WERI-Rb-1 (cell line): ENCODE data around the gene TREX2.

ENCODE experiments used
- DNase-seq: peaks from one replicate; pipeline ENCODE4 v3.0.0-alpha.2; 2020
- H3K27ac ChIP-seq: fragments of 250-450 bp; sonication (Bioruptor Pico); 2 replicates; pipeline ENCODE4 v1.5.1; 2020; ENCODE audit warnings: mild to moderate bottlenecking, moderate library complexity
- H3K27me3 ChIP-seq: fragments of 250-450 bp; sonication (Bioruptor Pico); 2 replicates; pipeline ENCODE4 v1.5.1; 2021; ENCODE audit warnings: mild to moderate bottlenecking, low read depth, moderate library complexity; ENCODE audit not compliant: insufficient read depth, severe bottlenecking
- H3K36me3 ChIP-seq: fragments of 250-450 bp; sonication (Bioruptor Pico); 2 replicates; pipeline ENCODE4 v1.5.1; 2020; ENCODE audit warnings: mild to moderate bottlenecking, moderate library complexity
- H3K4me3 ChIP-seq: 2 replicates; pipeline ENCODE4 v1.5.1; 2011; ENCODE audit warnings: low read depth, mild to moderate bottlenecking, control low read depth, low read length
- H3K9me3 ChIP-seq: fragments of 250-450 bp; sonication (Bioruptor Pico); 2 replicates; pipeline ENCODE4 v1.5.1; 2021; ENCODE audit warnings: mild to moderate bottlenecking, moderate library complexity; ENCODE audit not compliant: severe bottlenecking
- CTCF ChIP-seq: IDR thresholded peaks from 2 replicates; pipeline ENCODE4 v1.5.1; 2011; ENCODE audit warnings: low read depth, mild to moderate bottlenecking, control low read depth, inconsistent platforms, low read length

Gene TREX2

GRCh38 chrX:153409414-153410101 lies 36.3 kb downstream of the TREX2 start:
- H3K27ac ChIP-seq = no peak overlapping the region
- H3K27me3 ChIP-seq = peaks cover 64% of the 10 kb centered on the region
- no peaks in the 10 kb centered on the region for H3K36me3 ChIP-seq
- no peak for DNase-seq
- TF ChIP-seq CTCF = no peak
- no peak overlapping the region for H3K4me3 ChIP-seq
- H3K9me3 ChIP-seq = no peaks in the 10 kb centered on the region

GRCh38 chrX:153408871-153409351 lies 36.9 kb downstream of the TREX2 start:
- Histone ChIP-seq H3K9me3 (no peaks in the 10 kb centered on the region), H3K36me3 (no peaks in the 10 kb centered on the region), H3K27ac (no peak overlapping the region), H3K4me3 (no peak overlapping the region), H3K27me3 (peaks cover 68% of the 10 kb centered on the region)
- DNase-seq = no peak
- no peak for TF ChIP-seq CTCF

- DNase-seq = no peak
These were observed 37.6 kb downstream of the TREX2 start for GRCh38 chrX:153408221-153408721.

GRCh38 chrX:153407736-153408135 lies 38.1 kb downstream of the TREX2 start:
- Histone ChIP-seq H3K27ac (no peak overlapping the region), H3K9me3 (no peaks in the 10 kb centered on the region), H3K36me3 (no peaks in the 10 kb centered on the region), H3K4me3 (no peak overlapping the region), H3K27me3 (peaks cover 69% of the 10 kb centered on the region)
- TF ChIP-seq CTCF = no peak
- no peak for DNase-seq

More at GRCh38 chrX:153408221-153408721, 37.6 kb downstream of the TREX2 start:
- H3K27me3 ChIP-seq = peaks cover 68% of the 10 kb centered on the region
- H3K27ac ChIP-seq = no peak overlapping the region
- H3K9me3 ChIP-seq = no peaks in the 10 kb centered on the region
- TF ChIP-seq CTCF = no peak
- no peak overlapping the region for H3K4me3 ChIP-seq
- H3K36me3 ChIP-seq = no peaks in the 10 kb centered on the region

GRCh38 chrX:153406903-153407302 lies 39.0 kb downstream of the TREX2 start:
- H3K27ac ChIP-seq = no peak overlapping the region
- no peak for DNase-seq
- no peaks in the 10 kb centered on the region for H3K36me3 ChIP-seq
- peaks cover 68% of the 10 kb centered on the region for H3K27me3 ChIP-seq
- H3K4me3 ChIP-seq = no peak overlapping the region
- no peak for TF ChIP-seq CTCF
- H3K9me3 ChIP-seq = no peaks in the 10 kb centered on the region
